A673 (cell line): Measurements from ENCODE around the gene LHPP. TPM values are rescaled to one million over a fixed set of nuclear protein-coding genes. Genes with fewer than 3 reads are reported as not detected.

Experiments used
- BruUV-seq: library from RNA; stranded (reverse); fragments of 400-500 nt; replicated peaks from 2 replicates; lab custom pipeline; 2021; lab: Mats Ljungman, UMichigan
- CTCF ChIA-PET: fragments of 300-600 bp; sonication (Branson Sonifier 250); formaldehyde crosslinking; loops from one replicate; lab custom pipeline; 2022; ENCODE audit warnings: antibody characterized with exemption; lab: Charles Lee
- POLR2A ChIA-PET: fragments of 300-600 bp; sonication (Branson Sonifier 250); formaldehyde crosslinking; loops from one replicate; lab custom pipeline; 2022; ENCODE audit warnings: antibody characterized with exemption; ENCODE audit not compliant: low non-redundant PET; lab: Charles Lee
- DNase-seq: peaks from one replicate; pipeline ENCODE4 v3.0.0-alpha.2; 2015; ENCODE audit warnings: low spot score
- H3K27ac ChIP-seq: fragments of 200-600 bp; sonication (generic); 2 replicates; pipeline ENCODE4 v1.5.1; 2016; ENCODE audit warnings: mixed run types, low read depth, mild to moderate bottlenecking, mixed read lengths, antibody characterized with exemption, low read length; ENCODE audit not compliant: poor library complexity, severe bottlenecking
- H3K27me3 ChIP-seq: fragments of 200-600 bp; sonication (generic); replicated peaks from 2 replicates; pipeline ENCODE4 v1.6.1; 2017; ENCODE audit warnings: mixed run types, low read depth, mild to moderate bottlenecking, mixed read lengths, antibody characterized with exemption, low read length; ENCODE audit not compliant: insufficient read depth, poor library complexity
- H3K36me3 ChIP-seq: fragments of 200-600 bp; sonication (generic); 2 replicates; pipeline ENCODE4 v1.6.1; 2016; ENCODE audit warnings: mixed run types, mild to moderate bottlenecking, mixed read lengths, antibody characterized with exemption, low read length; ENCODE audit not compliant: insufficient read depth, poor library complexity, severe bottlenecking
- H3K4me1 ChIP-seq: fragments of 200-600 bp; sonication (generic); 2 replicates; pipeline ENCODE4 v1.6.1; 2017; ENCODE audit warnings: mixed run types, mild to moderate bottlenecking, mixed read lengths, antibody characterized with exemption, low read length; ENCODE audit not compliant: insufficient read depth, poor library complexity, severe bottlenecking
- H3K4me3 ChIP-seq: fragments of 200-600 bp; sonication (generic); 2 replicates; pipeline ENCODE4 v1.5.1; 2016; ENCODE audit warnings: low read depth, mixed run types, mild to moderate bottlenecking, mixed read lengths, low read length; ENCODE audit not compliant: poor library complexity, severe bottlenecking
- H3K9me3 ChIP-seq: fragments of 200-600 bp; sonication (generic); 2 replicates; pipeline ENCODE4 v1.6.1; 2016; ENCODE audit warnings: mixed run types, low read depth, mild to moderate bottlenecking, mixed read lengths, antibody characterized with exemption, low read length; ENCODE audit not compliant: poor library complexity, severe bottlenecking
- CTCF ChIP-seq: fragments of 300-800, 200-600 bp; sonication (generic); conservative IDR thresholded peaks from 2 replicates; pipeline ENCODE4 v1.5.1; 2017; ENCODE audit warnings: low read depth, mild to moderate bottlenecking, antibody characterized with exemption, low read length, moderate library complexity, mixed read lengths
- EZH2 ChIP-seq: fragments of 200-600 bp; sonication (generic); IDR thresholded peaks from 2 replicates; pipeline ENCODE4 v1.6.1; 2017; ENCODE audit warnings: borderline replicate concordance, low read depth, mild to moderate bottlenecking, mixed read lengths, antibody characterized with exemption, low read length; ENCODE audit not compliant: poor library complexity, severe bottlenecking
- intact Hi-C: fragments of 100-400 bp; cut with micrococcal nuclease; formaldehyde crosslinking; loops from one replicate; pipeline ENCODE4 v1.10.0; 2022; ENCODE audit not compliant: unreplicated experiment
- total RNA-seq: library from RNA; stranded (reverse); gene quantifications from 2 replicates; pipeline ENCODE4 v1.2.3, GENCODE V29; 2021

Gene LHPP
- total RNA-seq, 1 experiment from 2014 or later, result 2.3 TPM

DNA sequence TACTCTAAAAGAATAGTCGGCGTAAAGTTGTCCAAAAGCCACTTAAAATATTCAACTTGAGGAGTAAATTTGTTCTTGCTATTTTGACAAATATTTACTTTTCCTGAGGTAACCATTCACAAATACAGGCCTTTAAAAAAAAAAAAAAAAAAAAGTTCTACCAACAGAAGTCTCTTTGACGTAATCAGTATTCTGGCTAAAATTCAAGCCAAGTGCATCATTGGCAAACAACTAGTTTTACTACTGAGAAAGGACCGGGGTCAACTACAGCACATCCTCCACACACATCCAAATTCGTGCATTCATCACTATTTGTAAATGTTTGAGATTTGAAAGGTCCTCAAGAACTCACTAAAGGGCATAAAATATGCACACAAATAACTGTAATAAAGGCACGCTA is 44.9 kb upstream of the LHPP start:
- ChIA-PET CTCF (no interaction called here), POLR2A (interaction anchor here (0.6 kb wide), 1 partner anchor 10 kb away, joined by 5 read pairs; no protein-coding TSS in a partner anchor)
- Histone ChIP-seq H3K27me3 (peaks cover 16% of the 10 kb centered on the region), H3K4me1 (no peaks in the 10 kb centered on the region), H3K27ac (no peak overlapping the region), H3K9me3 (no peaks in the 10 kb centered on the region), H3K4me3 (no peak overlapping the region), H3K36me3 (no peaks in the 10 kb centered on the region)
- no peak for DNase-seq
- no TSS peak for BruUV-seq
- intact Hi-C loops, result no loop called here
- TF ChIP-seq CTCF (no peak), EZH2 (no peak)

- intact Hi-C loops, result no loop called here
- CTCF ChIA-PET, result interaction anchor here (0.7 kb wide), 1 partner anchor 176 kb away, joined by 3 read pairs; no protein-coding TSS in a partner anchor
- Histone ChIP-seq H3K4me3 (peak overlapping the region; percentile 74), H3K27ac (no peak overlapping the region), H3K4me1 (no peaks in the 10 kb centered on the region), H3K27me3 (peaks cover 28% of the 10 kb centered on the region), H3K9me3 (no peaks in the 10 kb centered on the region), H3K36me3 (no peaks in the 10 kb centered on the region)
- no TSS peak for BruUV-seq
- DNase-seq, result peak; percentile 34
- no peak for TF ChIP-seq CTCF
- TF ChIP-seq EZH2, result no peak
- POLR2A ChIA-PET, result interaction anchor here (0.7 kb wide), 1 partner anchor 1339 kb away, joined by 3 read pairs; no protein-coding TSS in a partner anchor
These were observed 43.5 kb upstream of the LHPP start for GRCh38 chr10:124417895-124418725.

GRCh38 chr10:124418726-124419501 is 42.7 kb upstream of the LHPP start, which contains the start of gene OAT:
OAT (minus strand) TSS chr10:124418923; CDS start chr10:124412171, 6,752 bp downstream.
- Histone ChIP-seq H3K4me3 (peak within 1 kb of the TSS; percentile 74), H3K4me1 (no peaks in the 10 kb centered on the region), H3K27ac (no peak within 1 kb of the TSS), H3K27me3 (peaks cover 32% of the 10 kb centered on the region), H3K36me3 (no peaks in the 10 kb centered on the region), H3K9me3 (no peaks in the 10 kb centered on the region)
- intact Hi-C loops, result no loop called here
- ChIA-PET CTCF (no interaction called here), POLR2A (interaction anchor here (0.6 kb wide), 2 partner anchors 43 to 1243 kb away, joined by 3 to 4 read pairs; partner anchors contain the start of gene LHPP)
- TF ChIP-seq EZH2, result no peak
- TF ChIP-seq CTCF, result no peak
- BruUV-seq, result no TSS peak
- DNase-seq, result peak; percentile 97
